BE2C (cell line): Measurements from ENCODE around the gene GPR34.
"Not testable (repeated sequence)": the region's sequence is repeated elsewhere in the genome, so short reads cannot be mapped to it uniquely, and the experiment has no call there.

ENCODE experiments used
- DNase-seq: peaks from one replicate; pipeline ENCODE4 v3.0.0-alpha.2; 2020
- H3K27me3 ChIP-seq: fragments of 250-450 bp; sonication (Bioruptor Pico); 2 replicates; pipeline ENCODE4 v1.5.1; 2020; ENCODE audit warnings: mild to moderate bottlenecking
- H3K36me3 ChIP-seq: fragments of 250-450 bp; sonication (Bioruptor Pico); 2 replicates; pipeline ENCODE4 v1.5.1; 2020; ENCODE audit warnings: mild to moderate bottlenecking
- H3K4me1 ChIP-seq: fragments of 250-450 bp; sonication (Bioruptor Pico); 2 replicates; pipeline ENCODE4 v1.5.1; 2020
- H3K4me3 ChIP-seq: 2 replicates; pipeline ENCODE4 v1.5.1; 2011; ENCODE audit warnings: low read depth, low read length
- H3K9me3 ChIP-seq: fragments of 250-450 bp; sonication (Bioruptor Pico); 2 replicates; pipeline ENCODE4 v1.5.1; 2020
- CTCF ChIP-seq: IDR thresholded peaks from 2 replicates; pipeline ENCODE4 v1.5.1; 2012; ENCODE audit warnings: mild to moderate bottlenecking, low read depth, low read length

GPR34 gene

GRCh38 chrX:41716222-41716621, 27.4 kb downstream of the GPR34 start:
- Histone ChIP-seq H3K4me1 (no peaks in the 10 kb centered on the region), H3K27me3 (no peaks in the 10 kb centered on the region), H3K36me3 (no peaks in the 10 kb centered on the region), H3K9me3 (no peaks in the 10 kb centered on the region), H3K4me3 (no peak overlapping the region)
- no peak for DNase-seq
- TF ChIP-seq CTCF, result no peak

- Histone ChIP-seq H3K36me3 (no peaks in the 10 kb centered on the region), H3K27me3 (no peaks in the 10 kb centered on the region), H3K9me3 (no peaks in the 10 kb centered on the region), H3K4me1 (no peaks in the 10 kb centered on the region), H3K4me3 (no peak overlapping the region)
- no peak for TF ChIP-seq CTCF
- no peak for DNase-seq
These were observed 28.1 kb downstream of the GPR34 start for GRCh38 chrX:41716767-41717473.

- no peak for TF ChIP-seq CTCF
- DNase-seq, result no peak
- H3K4me3 ChIP-seq, result no peak overlapping the region
- no peaks in the 10 kb centered on the region for H3K27me3 ChIP-seq
- H3K4me1 ChIP-seq, result no peaks in the 10 kb centered on the region
- H3K36me3 ChIP-seq, result no peaks in the 10 kb centered on the region
- no peaks in the 10 kb centered on the region for H3K9me3 ChIP-seq
These were observed 29.9 kb downstream of the GPR34 start for GRCh38 chrX:41718481-41719235.

GRCh38 chrX:41719610-41720009, 30.8 kb downstream of the GPR34 start:
- not testable (repeated sequence) for DNase-seq, H3K4me3 ChIP-seq, H3K9me3 ChIP-seq

GRCh38 chrX:41720125-41720779, 31.5 kb downstream of the GPR34 start:
- TF ChIP-seq CTCF, result no peak
- DNase-seq, result no peak
- H3K9me3 ChIP-seq, result no peaks in the 10 kb centered on the region
- no peaks in the 10 kb centered on the region for H3K36me3 ChIP-seq
- no peaks in the 10 kb centered on the region for H3K4me1 ChIP-seq
- H3K27me3 ChIP-seq, result no peaks in the 10 kb centered on the region
- no peak overlapping the region for H3K4me3 ChIP-seq

More at GRCh38 chrX:41719610-41720009, 30.8 kb downstream of the GPR34 start:
- not testable (repeated sequence) for H3K27me3 ChIP-seq, H3K36me3 ChIP-seq, H3K4me1 ChIP-seq

GRCh38 chrX:41721590-41721989, 32.8 kb downstream of the GPR34 start:
- Histone ChIP-seq H3K4me1 (no peaks in the 10 kb centered on the region), H3K27me3 (no peaks in the 10 kb centered on the region), H3K36me3 (no peaks in the 10 kb centered on the region), H3K9me3 (no peaks in the 10 kb centered on the region), H3K4me3 (no peak overlapping the region)
- no peak for TF ChIP-seq CTCF
- DNase-seq, result no peak
